ENCODE results near the gene CIDEB. TPM values are rescaled to one million over a fixed set of nuclear protein-coding genes. Genes with fewer than 3 reads are reported as not detected.
A peak's percentile ranks its signal among the peaks of the same experiment; 100 is the strongest.

The CIDEB gene
- polyA plus RNA-seq, 3 donors = 36.4 to 126 (median 63.8) TPM

- Histone ChIP-seq H3K27me3 (ENCODE audit: control insufficient read depth in 2 of 2, insufficient read depth in 2 of 2, low read length in 2 of 2) (peaks cover 4 to 11% of the 10 kb centered on the region in 2 donors), H3K27ac (ENCODE audit: low read depth in 1 of 2, low read length in 2 of 2) (peak within 1 kb of the TSS; percentile 22 to 95), H2AFZ (ENCODE audit: insufficient read depth, low read depth, low read length, poor library complexity, severe bottlenecking) (peak within 1 kb of the TSS; percentile 91), H4K20me1 (ENCODE audit: insufficient read depth, low read length) (peaks cover 44% of the 10 kb centered on the region), H3K9ac (ENCODE audit: insufficient read depth, low read length, poor library complexity, severe bottlenecking) (peak within 1 kb of the TSS; percentile 76), H3K4me3 (replicated peaks in 1 of 3; ENCODE audit: low read depth in 2 of 3, low read length in 3 of 3) (peak within 1 kb of the TSS; percentile 63 to 90 (median 88)), H3K4me1 (ENCODE audit: control insufficient read depth in 1 of 2, insufficient read depth in 2 of 2, low read length in 2 of 2) (peaks cover 53 to 73% of the 10 kb centered on the region in 2 donors), H3K9me3 (replicated peaks in 1 of 2; ENCODE audit: control insufficient read depth in 1 of 2, insufficient read depth in 1 of 2, low read length in 2 of 2) (peaks cover 0 to 2% of the 10 kb centered on the region in 2 donors), H3K36me3 (replicated peaks in 1 of 2; ENCODE audit: control insufficient read depth in 1 of 2, insufficient read depth in 2 of 2, low read length in 2 of 2) (peaks cover 19 to 26% of the 10 kb centered on the region in 2 donors), H3K79me2 (ENCODE audit: insufficient read depth, low read length) (peaks cover 21% of the 10 kb centered on the region), H3K4me2 (replicated peaks; ENCODE audit: extremely low read depth, low read length, poor library complexity, severe bottlenecking) (peak within 1 kb of the TSS; percentile 95)
- intact Hi-C loops (cut with micrococcal nuclease) = no loop called here
- Mint-ChIP-seq H3K27me3 (ENCODE audit: low read depth in 3 of 3) (peaks cover 11 to 17% (median 12%) of the 10 kb centered on the region in 3 donors), H3K4me3 (peak within 1 kb of the TSS; percentile 96 to 99), H3K36me3 (peaks cover 36 to 37% of the 10 kb centered on the region in 2 donors), H3K27ac (peak within 1 kb of the TSS; percentile 84 to 97 (median 92)), H3K9me3 (peaks cover 0 to 6% (median 5%) of the 10 kb centered on the region in 7 donors), H3K4me1 (peaks cover 71% of the 10 kb centered on the region)
- WGBS (ENCODE audit: insufficient coverage) = 7% methylated on average over 29 of the region's 51 CpGs
- peak; percentile 48 to 73 (median 52) for DNase-seq
- TF ChIP-seq CTCF (IDR thresholded peaks at IDR 0.05) = no peak
These were observed 31.7 kb upstream of the CIDEB start, which contains the start of gene RIPK3 for GRCh38 chr14:24339284-24340151. TSS of gene RIPK3 (minus strand) at chr14:24339991. CDS start at chr14:24339826, 165 bp downstream.

- TF ChIP-seq CTCF (IDR thresholded peaks at IDR 0.05) = no peak
- Mint-ChIP-seq H3K27ac (peak overlapping the region in 5 of 7 donors; percentile 19 to 97 (median 91)), H3K9me3 (peaks cover 0 to 6% (median 5%) of the 10 kb centered on the region in 7 donors), H3K36me3 (peaks cover 36 to 39% of the 10 kb centered on the region in 2 donors), H3K4me1 (peaks cover 74% of the 10 kb centered on the region), H3K27me3 (ENCODE audit: low read depth in 3 of 3) (peaks cover 13 to 24% (median 19%) of the 10 kb centered on the region in 3 donors), H3K4me3 (peak overlapping the region; percentile 96 to 99)
- Histone ChIP-seq H3K9ac (ENCODE audit: insufficient read depth, low read length, poor library complexity, severe bottlenecking) (peak overlapping the region; percentile 76), H3K27me3 (ENCODE audit: control insufficient read depth in 2 of 2, insufficient read depth in 2 of 2, low read length in 2 of 2) (peaks cover 9 to 18% of the 10 kb centered on the region in 2 donors), H3K4me2 (replicated peaks; ENCODE audit: extremely low read depth, low read length, poor library complexity, severe bottlenecking) (peak overlapping the region; percentile 95), H4K20me1 (ENCODE audit: insufficient read depth, low read length) (peaks cover 51% of the 10 kb centered on the region), H3K9me3 (replicated peaks in 1 of 2; ENCODE audit: control insufficient read depth in 1 of 2, insufficient read depth in 1 of 2, low read length in 2 of 2) (peaks cover 0 to 2% of the 10 kb centered on the region in 2 donors), H3K4me3 (replicated peaks in 1 of 3; ENCODE audit: low read depth in 2 of 3, low read length in 3 of 3) (peak overlapping the region; percentile 63 to 90 (median 88)), H3K27ac (ENCODE audit: low read depth in 1 of 2, low read length in 2 of 2) (peak overlapping the region; percentile 16 to 95), H3K4me1 (ENCODE audit: control insufficient read depth in 1 of 2, insufficient read depth in 2 of 2, low read length in 2 of 2) (peaks cover 60 to 79% of the 10 kb centered on the region in 2 donors), H2AFZ (ENCODE audit: insufficient read depth, low read depth, low read length, poor library complexity, severe bottlenecking) (peak overlapping the region; percentile 91), H3K79me2 (ENCODE audit: insufficient read depth, low read length) (peaks cover 21% of the 10 kb centered on the region), H3K36me3 (replicated peaks in 1 of 2; ENCODE audit: control insufficient read depth in 1 of 2, insufficient read depth in 2 of 2, low read length in 2 of 2) (peaks cover 19 to 26% of the 10 kb centered on the region in 2 donors)
- WGBS (ENCODE audit: insufficient coverage) = 82% methylated on average over 14 of the region's 14 CpGs
- intact Hi-C loops (cut with micrococcal nuclease) = no loop called here
- no peak for DNase-seq
These were observed 31.1 kb upstream of the CIDEB start for GRCh38 chr14:24338843-24339242.
